ENCODE results near the gene GNB1.
"Not testable (repeated sequence)": the region's sequence is repeated elsewhere in the genome, so short reads cannot be mapped to it uniquely, and the experiment has no call there.

DNA sequence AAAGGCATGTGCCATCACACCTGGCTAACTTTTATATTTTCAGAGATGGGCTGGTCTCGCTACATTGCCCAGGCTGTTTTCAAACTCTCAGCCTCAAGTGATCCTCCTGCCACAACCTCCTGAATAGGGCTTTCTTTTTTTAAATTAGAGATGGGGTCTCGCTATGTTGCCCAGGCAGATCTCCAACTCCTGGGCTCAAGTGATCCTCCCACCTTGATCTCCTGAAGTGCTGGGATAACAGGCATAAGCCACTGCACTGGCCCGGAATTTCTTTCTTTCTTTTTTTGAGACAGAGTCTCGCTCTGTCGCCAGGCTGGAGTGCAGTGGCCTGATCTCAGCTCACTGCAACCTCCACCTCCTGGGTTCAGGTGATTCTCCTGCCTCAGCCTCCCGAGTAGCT lies 34.7 kb downstream of the GNB1 start:
- TF ChIP-seq, protein P1, sequence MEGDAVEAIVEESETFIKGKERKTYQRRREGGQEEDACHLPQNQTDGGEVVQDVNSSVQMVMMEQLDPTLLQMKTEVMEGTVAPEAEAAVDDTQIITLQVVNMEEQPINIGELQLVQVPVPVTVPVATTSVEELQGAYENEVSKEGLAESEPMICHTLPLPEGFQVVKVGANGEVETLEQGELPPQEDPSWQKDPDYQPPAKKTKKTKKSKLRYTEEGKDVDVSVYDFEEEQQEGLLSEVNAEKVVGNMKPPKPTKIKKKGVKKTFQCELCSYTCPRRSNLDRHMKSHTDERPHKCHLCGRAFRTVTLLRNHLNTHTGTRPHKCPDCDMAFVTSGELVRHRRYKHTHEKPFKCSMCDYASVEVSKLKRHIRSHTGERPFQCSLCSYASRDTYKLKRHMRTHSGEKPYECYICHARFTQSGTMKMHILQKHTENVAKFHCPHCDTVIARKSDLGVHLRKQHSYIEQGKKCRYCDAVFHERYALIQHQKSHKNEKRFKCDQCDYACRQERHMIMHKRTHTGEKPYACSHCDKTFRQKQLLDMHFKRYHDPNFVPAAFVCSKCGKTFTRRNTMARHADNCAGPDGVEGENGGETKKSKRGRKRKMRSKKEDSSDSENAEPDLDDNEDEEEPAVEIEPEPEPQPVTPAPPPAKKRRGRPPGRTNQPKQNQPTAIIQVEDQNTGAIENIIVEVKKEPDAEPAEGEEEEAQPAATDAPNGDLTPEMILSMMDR (IDR thresholded peaks at IDR 0.05), result not testable (repeated sequence)
- not testable (repeated sequence) for TF ChIP-seq POLR2A (IDR thresholded peaks at IDR 0.05)
